K562 (cell line): ENCODE results near the gene NTRK1. TPM values are rescaled to one million over a fixed set of nuclear protein-coding genes. Genes with fewer than 3 reads are reported as not detected.
A peak's percentile ranks its signal among the peaks of the same experiment; 100 is the strongest.

Source experiments
- BACH1 ChIP-seq: fragments of 200-800 bp; sonication (Bioruptor generic); IDR thresholded peaks from 2 replicates; pipeline ENCODE4 v1.6.1; 2016; ENCODE audit warnings: missing genetic modification characterization, missing compliant biosample characterization
- BCLAF1 ChIP-seq, 2 experiments: fragments of 450-650 bp in 1 of 2; IDR thresholded peaks; 2 replicates each; pipeline ENCODE4 v1.6.1; 2011 to 2017; ENCODE audit warnings: low read depth in 2 of 2, antibody characterized with exemption in 1 of 2, borderline replicate concordance in 1 of 2, low read length in 1 of 2, mild to moderate bottlenecking in 1 of 2, mixed read lengths in 1 of 2; ENCODE audit not compliant: control insufficient read depth in 1 of 2
- CHAMP1 ChIP-seq: fragments of 450-650 bp; IDR thresholded peaks from 2 replicates; pipeline ENCODE4 v1.6.1; 2016; ENCODE audit warnings: mild to moderate bottlenecking
- DEAF1 ChIP-seq: fragments of 450-650 bp; formaldehyde crosslinking; IDR thresholded peaks from 2 replicates; pipeline ENCODE4 v1.4.0; 2020; ENCODE audit warnings: mild to moderate bottlenecking, moderate library complexity
- E2F1 ChIP-seq: sonication (generic); formaldehyde crosslinking; IDR thresholded peaks from 2 replicates; pipeline ENCODE4 v1.8.1; 2023; ENCODE audit warnings: mild to moderate bottlenecking, missing genetic modification reagents, moderate library complexity
- KDM5B ChIP-seq: fragments of 200-600 bp; sonication (generic); IDR thresholded peaks from 2 replicates; pipeline ENCODE4 v1.6.1; 2012; ENCODE audit warnings: low read depth, mild to moderate bottlenecking, moderate library complexity, low read length, control low read depth, inconsistent platforms; ENCODE audit not compliant: insufficient replicate concordance
- PHTF2 ChIP-seq: fragments of 250-450 bp; sonication (Bioruptor Pico); IDR thresholded peaks from 2 replicates; pipeline ENCODE4 v1.5.0; 2021; ENCODE audit warnings: mild to moderate bottlenecking
- SMAD3 ChIP-seq: fragments of 450-650 bp; formaldehyde crosslinking; conservative IDR thresholded peaks from 2 replicates; pipeline ENCODE4 v1.4.0; 2020; ENCODE audit warnings: mild to moderate bottlenecking
- UBTF ChIP-seq, 2 experiments: IDR thresholded peaks; 2 replicates each; pipeline ENCODE4 v1.6.1; 2012; ENCODE audit warnings: improper control_type of control experiment in 2 of 2, low read depth in 2 of 2, low read length in 2 of 2, borderline replicate concordance in 1 of 2
- ZNF740 ChIP-seq, 3 experiments: fragments of 200-800 bp in 1 of 3; sonication (Bioruptor generic) in 1 of 3; sonication (generic) in 1 of 3; formaldehyde crosslinking in 1 of 3; IDR thresholded peaks; 2 replicates each; pipeline versions ENCODE4 v1.6.1 to v1.8.0; 2016 to 2022; ENCODE audit warnings: mild to moderate bottlenecking in 2 of 3, missing compliant biosample characterization in 2 of 3, missing genetic modification characterization in 2 of 3, missing genetic modification reagents in 1 of 3
- polyA plus RNA-seq, 8 experiments: library from polyadenylated mRNA; depleted of rRNA in 4 of 8; stranded (reverse) in 5 of 8; unstranded in 3 of 8; fragments of >200 nt; fragmentation: Nextera tagmentation in 2 of 8; fragmentation: Illumina TruSeq in 1 of 8; extraction: Ambion mirVana in 2 of 8; extraction: Trizol in 1 of 8; gene quantifications; 2 replicates each; pipeline versions ENCODE4 v1.2.1 to v1.2.3, GENCODE V29; 2011 to 2014; ENCODE audit warnings: inconsistent platforms in 1 of 8, missing spikeins in 1 of 8
- total RNA-seq, 7 experiments: library from RNA; depleted of rRNA in 6 of 7; stranded (reverse); fragments of >200 nt in 6 of 7; fragmentation: Illumina TruSeq in 2 of 7; extraction: Trizol in 2 of 7; gene quantifications; 2 replicates each; pipeline versions ENCODE4 v1.2.1 to v1.2.3, GENCODE V29; 2011 to 2021; ENCODE audit warnings: low replicate concordance in 1 of 7

Gene NTRK1
- total and polyA plus RNA-seq, 9 of the 15 experiments (the other 6 are each of a cell fraction or from before 2014, with no cell fraction given) = 0.46 to 30.0 (median 7.9) TPM

GRCh38 chr1:156860628-156861423 is at the start of gene NTRK1 (continued):
- TF ChIP-seq KDM5B (peak; percentile 19), UBTF (IDR thresholded peaks at IDR 0.05; ENCODE audit: borderline replicate concordance in 1 of 2, low read depth in 2 of 2, low read length in 2 of 2) (no peak), ZNF740 (CRISPR knock-in tag; IDR thresholded peaks at IDR 0.05) (0 out of 2 replicates have a peak, but pooled peaks have one; percentile 58), ZNF740 (tag; IDR thresholded peaks at IDR 0.05) (no peak; a peak in 1 of 4 replicates), BACH1 (tag) (no peak), SMAD3 (CRISPR knock-in tag) (no peak), E2F1 (CRISPR knock-in tag) (no peak), CHAMP1 (no peak), BCLAF1 (IDR thresholded peaks at IDR 0.05; ENCODE audit: borderline replicate concordance in 1 of 2, control insufficient read depth in 1 of 2, low read depth in 2 of 2, low read length in 1 of 2) (no peak), DEAF1 (CRISPR knock-in tag) (no peak), PHTF2 (CRISPR knock-in tag) (no peak)
